H1 (cell line): Measurements from ENCODE around the gene FARS2. TPM values are rescaled to one million over a fixed set of nuclear protein-coding genes. Genes with fewer than 3 reads are reported as not detected.

Source experiments
- CTCF ChIA-PET: fragments of 300-600 bp; sonication (Branson Sonifier 250); formaldehyde crosslinking; loops from one replicate; lab custom pipeline; 2021; ENCODE audit not compliant: partially characterized antibody; lab: Charles Lee
- POLR2A ChIA-PET: fragments of 300-600 bp; sonication (Branson Sonifier 250); formaldehyde crosslinking; loops from one replicate; lab custom pipeline; 2021; ENCODE audit warnings: inconsistent platforms; ENCODE audit not compliant: partially characterized antibody; lab: Charles Lee
- DNase-seq, 2 experiments: peaks; one replicate each; pipeline versions ENCODE4 v3.0.0 to v3.0.0-alpha.2; 2010 to 2022; ENCODE audit warnings: low spot score in 2 of 2, low read depth in 1 of 2, mixed read lengths in 1 of 2
- FAIRE-seq: peaks from 2 replicates; lab custom pipeline; 2011; peaks lifted over from hg19 to GRCh38; lab: Jason Lieb, UNC
- H2AFZ ChIP-seq: 2 replicates; pipeline ENCODE4 v1.8.1; 2012; ENCODE audit warnings: low read length, inconsistent platforms
- H2AK5ac ChIP-seq: 2 replicates; pipeline ENCODE4 v1.6.1; 2013; ENCODE audit warnings: low read depth, low read length
- H2BK120ac ChIP-seq: replicated peaks from 2 replicates; pipeline ENCODE3; 2013; ENCODE audit warnings: low read depth, low read length, inconsistent platforms
- H2BK12ac ChIP-seq: 2 replicates; pipeline ENCODE4 v1.6.1; 2013; ENCODE audit warnings: low read depth, low read length
- H2BK15ac ChIP-seq: 2 replicates; pipeline ENCODE4 v1.6.1; 2013; ENCODE audit warnings: low read length
- H2BK20ac ChIP-seq: 2 replicates; pipeline ENCODE4 v1.6.1; 2013; ENCODE audit warnings: low read length
- H2BK5ac ChIP-seq: 2 replicates; pipeline ENCODE4 v1.6.1; 2013; ENCODE audit warnings: low read depth, low read length
- H3K14ac ChIP-seq: 2 replicates; pipeline ENCODE4 v1.6.1; 2013; ENCODE audit warnings: inconsistent platforms; ENCODE audit not compliant: insufficient read length
- H3K18ac ChIP-seq: 2 replicates; pipeline ENCODE4 v1.6.1; 2013; ENCODE audit warnings: low read length; ENCODE audit errors: extremely low read depth
- H3K23ac ChIP-seq: 2 replicates; pipeline ENCODE4 v1.6.1; 2013; ENCODE audit warnings: inconsistent platforms; ENCODE audit not compliant: insufficient read length
- H3K23me2 ChIP-seq: 2 replicates; pipeline ENCODE4 v1.6.1; 2013; ENCODE audit warnings: low read depth, low read length
- H3K27ac ChIP-seq: 2 replicates; pipeline ENCODE4 v1.6.1; 2011; ENCODE audit warnings: low read depth, low read length, inconsistent platforms
- H3K27me3 ChIP-seq, 4 experiments: replicated peaks in 1 of 4; 1 replicate in 1 of 4; 2 replicates in 3 of 4; pipeline versions ENCODE4 v1.6.1 to v1.8.1; 2011 to 2013; ENCODE audit warnings: low read length in 3 of 4, mild to moderate bottlenecking in 3 of 4, inconsistent platforms in 2 of 4, mixed read lengths in 2 of 4, moderate library complexity in 1 of 4; ENCODE audit not compliant: control insufficient read depth in 3 of 4, insufficient read depth in 3 of 4; ENCODE audit errors: extremely low read depth in 1 of 4
- H3K36me3 ChIP-seq, 4 experiments: 2 replicates each; pipeline versions ENCODE4 v1.6.1 to v1.8.1; 2011 to 2013; ENCODE audit warnings: mild to moderate bottlenecking in 4 of 4, low read length in 3 of 4, moderate library complexity in 2 of 4, control low read depth in 1 of 4, inconsistent platforms in 1 of 4; ENCODE audit not compliant: insufficient read depth in 4 of 4, control insufficient read depth in 2 of 4
- H3K4ac ChIP-seq: replicated peaks from 2 replicates; pipeline ENCODE3; 2013; ENCODE audit warnings: low read length, low read depth, mixed read lengths, inconsistent platforms; ENCODE audit not compliant: insufficient read length
- H3K4me1 ChIP-seq, 4 experiments: replicated peaks in 1 of 4; 1 replicate in 1 of 4; 2 replicates in 3 of 4; pipeline versions ENCODE4 v1.6.1 to v1.8.1; 2011 to 2013; ENCODE audit warnings: low read length in 3 of 4, inconsistent platforms in 2 of 4, mixed read lengths in 1 of 4; ENCODE audit not compliant: insufficient read depth in 4 of 4, control insufficient read depth in 3 of 4
- H3K4me2 ChIP-seq, 2 experiments: 2 replicates each; pipeline versions ENCODE4 v1.6.1 to v1.8.1; 2011 to 2013; ENCODE audit warnings: low read depth in 2 of 2, low read length in 2 of 2, control low read depth in 1 of 2, inconsistent platforms in 1 of 2, mild to moderate bottlenecking in 1 of 2; ENCODE audit not compliant: insufficient read depth in 1 of 2
- H3K4me3 ChIP-seq, 4 experiments: fragments of 200-600, 300-600 bp in 1 of 4; sonication (generic), shearing (Covaris generic), sonication (Bioruptor Twin) in 1 of 4; 2 replicates each; pipeline versions ENCODE4 v1.5.1 to v1.8.1; 2011 to 2016; ENCODE audit warnings: low read length in 4 of 4, low read depth in 3 of 4, control low read depth in 2 of 4, inconsistent platforms in 2 of 4, mild to moderate bottlenecking in 2 of 4, mixed read lengths in 1 of 4, moderate library complexity in 1 of 4; ENCODE audit not compliant: insufficient read depth in 2 of 4; ENCODE audit errors: extremely low read depth in 1 of 4
- H3K56ac ChIP-seq: replicated peaks from 2 replicates; pipeline ENCODE3; 2013; ENCODE audit warnings: low read depth, mild to moderate bottlenecking, mixed read lengths, low read length, inconsistent platforms; ENCODE audit not compliant: insufficient read length
- H3K79me1 ChIP-seq: 2 replicates; pipeline ENCODE4 v1.6.1; 2013; ENCODE audit warnings: low read depth, low read length, control low read depth
- H3K79me2 ChIP-seq, 2 experiments: 2 replicates each; pipeline versions ENCODE4 v1.6.1 to v1.8.1; 2012 to 2013; ENCODE audit warnings: low read length in 2 of 2, mild to moderate bottlenecking in 2 of 2, inconsistent platforms in 1 of 2; ENCODE audit not compliant: insufficient read depth in 2 of 2, control insufficient read depth in 1 of 2
- H3K9ac ChIP-seq, 4 experiments: replicated peaks in 1 of 4; 1 replicate in 1 of 4; 2 replicates in 3 of 4; pipeline versions ENCODE4 v1.6.1 to v1.8.1; 2011 to 2013; ENCODE audit warnings: low read depth in 3 of 4, low read length in 3 of 4, control low read depth in 2 of 4, mild to moderate bottlenecking in 2 of 4, moderate library complexity in 2 of 4, inconsistent platforms in 1 of 4; ENCODE audit errors: extremely low read depth in 1 of 4
- H3K9me3 ChIP-seq, 2 experiments: 2 replicates each; pipeline versions ENCODE4 v1.6.1 to v1.8.1; 2012 to 2013; ENCODE audit warnings: mild to moderate bottlenecking in 2 of 2, moderate library complexity in 2 of 2, control low read depth in 1 of 2, inconsistent platforms in 1 of 2, low read depth in 1 of 2, low read length in 1 of 2, mixed read lengths in 1 of 2; ENCODE audit not compliant: insufficient read depth in 2 of 2
- H4K20me1 ChIP-seq, 2 experiments: replicated peaks in 1 of 2; 2 replicates each; pipeline versions ENCODE3 to v1.8.1; 2011 to 2013; ENCODE audit warnings: inconsistent platforms in 2 of 2, low read length in 2 of 2, mild to moderate bottlenecking in 1 of 2; ENCODE audit not compliant: insufficient read depth in 2 of 2, control insufficient read depth in 1 of 2
- H4K5ac ChIP-seq: 2 replicates; pipeline ENCODE4 v1.6.1; 2013; ENCODE audit warnings: low read length, low read depth, mixed read lengths, inconsistent platforms; ENCODE audit not compliant: insufficient read length
- H4K8ac ChIP-seq: 2 replicates; pipeline ENCODE4 v1.8.0; 2013; ENCODE audit warnings: mild to moderate bottlenecking, moderate library complexity, low read length, inconsistent platforms; ENCODE audit not compliant: insufficient read depth; ENCODE audit errors: extremely low read depth
- H4K91ac ChIP-seq: replicated peaks from 2 replicates; pipeline ENCODE3; 2013; ENCODE audit warnings: low read length, mixed read lengths, inconsistent platforms; ENCODE audit not compliant: insufficient read length
- WGBS, 2 experiments: shearing (Covaris generic) in 1 of 2; methylation state at CpG; one replicate each; pipeline versions ENCODE4 v1.1.6 to v1.1.7; 2013 to 2015; ENCODE audit warnings: low lambda C conversion rate in 2 of 2, mixed read lengths in 2 of 2, inconsistent platforms in 1 of 2, low coverage in 1 of 2, missing lambda C conversion rate in 1 of 2; ENCODE audit not compliant: insufficient replicate concordance in 2 of 2, insufficient coverage in 1 of 2, insufficient read length in 1 of 2; ENCODE audit errors: extremely low coverage in 1 of 2, missing lambda C conversion rate in 1 of 2; 5-methylcytosine and 5-hydroxymethylcytosine counted together
- polyA plus RNA-seq, 7 experiments: library from polyadenylated mRNA; depleted of rRNA in 3 of 7; stranded (reverse) in 5 of 7; unstranded in 2 of 7; fragments of >200 nt in 5 of 7; fragments of 200-250 nt in 2 of 7; gene quantifications; 1 replicate in 5 of 7; 2 replicates in 1 of 7; 4 replicates in 1 of 7; pipeline versions ENCODE4 v1.2.1 to v1.2.3, GENCODE V29; 2011 to 2013; ENCODE audit warnings: missing spikeins in 2 of 7, mixed read lengths in 2 of 7
- total RNA-seq: library from RNA; stranded (reverse); fragmentation: NEBNext Ultra II Directional; extraction: Animal tissue kit (Norgen Biotek cat#: 25700); gene quantifications from 2 replicates; pipeline ENCODE4 v1.2.1, GENCODE V29; 2021

Gene FARS2
- total and polyA plus RNA-seq, 2 of the 8 experiments (the other 6 are each of a cell fraction or from before 2014, with no cell fraction given), result 11.7 to 14.4 TPM

- H3K9ac ChIP-seq, result no peak overlapping the region
- H2BK5ac ChIP-seq, result no peak overlapping the region
- FAIRE-seq (no peak), DNase-seq (no peak)
- no peak overlapping the region for H3K14ac ChIP-seq
- H3K9me3 ChIP-seq, result peaks cover 0 to 3% of the 10 kb centered on the region in 2 experiments; a peak in 1 of 4 replicates
- no peak overlapping the region for H2AFZ ChIP-seq
- H3K23ac ChIP-seq, result no peak overlapping the region
- H2AK5ac ChIP-seq, result no peak overlapping the region
- no peak overlapping the region for H4K5ac ChIP-seq
- H2BK12ac ChIP-seq, result no peak overlapping the region
- no peak overlapping the region for H3K27ac ChIP-seq
- no peak overlapping the region for H2BK15ac ChIP-seq
- no peaks in the 10 kb centered on the region for H3K23me2 ChIP-seq
- CTCF ChIA-PET, result no interaction called here
- H3K36me3 ChIP-seq, result no peaks in the 10 kb centered on the region
- H3K4me2 ChIP-seq, result no peak overlapping the region
- H4K20me1 ChIP-seq, result no peaks in the 10 kb centered on the region
- whole genome bisulfite sequencing, 2 experiments, result 88% methylated on average over 5 of the region's 5 CpGs; no CpG with 5 or more reads in 1 of the 2 experiments
- no peaks in the 10 kb centered on the region for H3K79me2 ChIP-seq
- H3K79me1 ChIP-seq, result no peaks in the 10 kb centered on the region
- no peak overlapping the region for H4K8ac ChIP-seq
- H3K4me3 ChIP-seq, result no peak overlapping the region
- H4K91ac ChIP-seq, result no peak overlapping the region
- no peak overlapping the region for H2BK120ac ChIP-seq
- H2BK20ac ChIP-seq, result no peak overlapping the region
- no peak overlapping the region for H3K56ac ChIP-seq
- H3K18ac ChIP-seq, result no peak overlapping the region
- no peak overlapping the region for H3K4ac ChIP-seq
- H3K27me3 ChIP-seq, result no peaks in the 10 kb centered on the region
- H3K4me1 ChIP-seq, result no peaks in the 10 kb centered on the region
- POLR2A ChIA-PET, result no interaction called here
Observed at GRCh38 chr6:5814116-5814515, 552.8 kb downstream of the FARS2 start.
